Measurements from ENCODE around the gene B3GNT2.

DNA sequence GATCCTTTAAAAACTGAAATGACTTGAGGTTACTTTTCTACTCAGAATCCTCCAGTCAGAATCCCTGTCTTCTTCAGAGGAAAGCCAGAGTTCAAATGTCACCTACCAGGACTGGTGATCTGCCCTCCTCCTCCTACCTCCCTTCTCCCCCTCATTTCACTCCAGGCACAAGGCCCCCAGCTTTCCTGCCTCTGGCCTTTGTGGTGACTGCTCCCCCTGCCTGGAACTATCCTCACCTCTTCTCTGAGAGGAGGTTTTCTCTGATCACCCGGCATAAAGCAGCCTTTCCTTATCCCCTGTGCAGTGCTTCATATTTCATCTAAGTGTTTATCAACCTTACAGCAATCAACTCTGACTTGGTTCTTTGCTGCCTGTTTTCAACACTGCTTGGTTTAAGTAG is 6.8 kb downstream of the B3GNT2 start:
- TF ChIP-seq POLR2A (IDR thresholded peaks at IDR 0.05): no peak
- TF ChIP-seq, protein P1, sequence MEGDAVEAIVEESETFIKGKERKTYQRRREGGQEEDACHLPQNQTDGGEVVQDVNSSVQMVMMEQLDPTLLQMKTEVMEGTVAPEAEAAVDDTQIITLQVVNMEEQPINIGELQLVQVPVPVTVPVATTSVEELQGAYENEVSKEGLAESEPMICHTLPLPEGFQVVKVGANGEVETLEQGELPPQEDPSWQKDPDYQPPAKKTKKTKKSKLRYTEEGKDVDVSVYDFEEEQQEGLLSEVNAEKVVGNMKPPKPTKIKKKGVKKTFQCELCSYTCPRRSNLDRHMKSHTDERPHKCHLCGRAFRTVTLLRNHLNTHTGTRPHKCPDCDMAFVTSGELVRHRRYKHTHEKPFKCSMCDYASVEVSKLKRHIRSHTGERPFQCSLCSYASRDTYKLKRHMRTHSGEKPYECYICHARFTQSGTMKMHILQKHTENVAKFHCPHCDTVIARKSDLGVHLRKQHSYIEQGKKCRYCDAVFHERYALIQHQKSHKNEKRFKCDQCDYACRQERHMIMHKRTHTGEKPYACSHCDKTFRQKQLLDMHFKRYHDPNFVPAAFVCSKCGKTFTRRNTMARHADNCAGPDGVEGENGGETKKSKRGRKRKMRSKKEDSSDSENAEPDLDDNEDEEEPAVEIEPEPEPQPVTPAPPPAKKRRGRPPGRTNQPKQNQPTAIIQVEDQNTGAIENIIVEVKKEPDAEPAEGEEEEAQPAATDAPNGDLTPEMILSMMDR (IDR thresholded peaks at IDR 0.05): no peak
